BE2C (cell line): ENCODE data around the gene CABLES1.

Experiments
- DNase-seq: peaks from one replicate; pipeline ENCODE4 v3.0.0-alpha.2; 2020
- H3K27me3 ChIP-seq: fragments of 250-450 bp; sonication (Bioruptor Pico); 2 replicates; pipeline ENCODE4 v1.5.1; 2020; ENCODE audit warnings: mild to moderate bottlenecking
- H3K36me3 ChIP-seq: fragments of 250-450 bp; sonication (Bioruptor Pico); 2 replicates; pipeline ENCODE4 v1.5.1; 2020; ENCODE audit warnings: mild to moderate bottlenecking
- H3K4me1 ChIP-seq: fragments of 250-450 bp; sonication (Bioruptor Pico); 2 replicates; pipeline ENCODE4 v1.5.1; 2020
- H3K4me3 ChIP-seq: 2 replicates; pipeline ENCODE4 v1.5.1; 2011; ENCODE audit warnings: low read depth, low read length
- H3K9me3 ChIP-seq: fragments of 250-450 bp; sonication (Bioruptor Pico); 2 replicates; pipeline ENCODE4 v1.5.1; 2020
- CTCF ChIP-seq: IDR thresholded peaks from 2 replicates; pipeline ENCODE4 v1.5.1; 2012; ENCODE audit warnings: mild to moderate bottlenecking, low read depth, low read length

The CABLES1 gene

DNA sequence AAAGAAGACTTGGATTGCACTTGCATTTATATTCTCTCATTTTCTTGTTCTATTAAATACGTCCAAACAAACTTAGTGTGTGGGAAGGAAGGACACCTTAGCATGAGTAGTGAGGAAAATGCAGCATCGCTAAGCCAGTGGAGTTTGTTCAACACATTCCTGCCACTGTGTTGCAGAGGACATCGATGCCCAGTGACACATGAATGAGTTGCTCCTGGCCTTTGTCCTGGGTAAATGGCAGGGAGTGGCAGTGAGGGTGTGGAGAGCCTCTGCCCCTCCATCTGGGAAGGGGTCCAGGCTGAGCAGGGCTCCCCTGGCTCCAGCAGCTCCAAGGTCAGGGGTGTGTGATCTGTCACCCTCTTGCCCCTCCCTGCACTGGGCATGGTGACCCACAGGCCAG, 75.9 kb downstream of the CABLES1 start:
- Histone ChIP-seq H3K27me3 (no peaks in the 10 kb centered on the region), H3K36me3 (no peaks in the 10 kb centered on the region), H3K9me3 (no peaks in the 10 kb centered on the region), H3K4me1 (no peaks in the 10 kb centered on the region), H3K4me3 (no peak overlapping the region)
- DNase-seq = no peak
- no peak for TF ChIP-seq CTCF

GRCh38 chr18:23212161-23212560, 76.9 kb downstream of the CABLES1 start:
- no peak for TF ChIP-seq CTCF
- Histone ChIP-seq H3K36me3 (no peaks in the 10 kb centered on the region), H3K4me3 (no peak overlapping the region), H3K27me3 (no peaks in the 10 kb centered on the region), H3K4me1 (no peaks in the 10 kb centered on the region), H3K9me3 (no peaks in the 10 kb centered on the region)
- DNase-seq = no peak

- TF ChIP-seq CTCF = no peak
- no peak for DNase-seq
These were observed 77.9 kb downstream of the CABLES1 start for GRCh38 chr18:23213200-23213599.

DNA sequence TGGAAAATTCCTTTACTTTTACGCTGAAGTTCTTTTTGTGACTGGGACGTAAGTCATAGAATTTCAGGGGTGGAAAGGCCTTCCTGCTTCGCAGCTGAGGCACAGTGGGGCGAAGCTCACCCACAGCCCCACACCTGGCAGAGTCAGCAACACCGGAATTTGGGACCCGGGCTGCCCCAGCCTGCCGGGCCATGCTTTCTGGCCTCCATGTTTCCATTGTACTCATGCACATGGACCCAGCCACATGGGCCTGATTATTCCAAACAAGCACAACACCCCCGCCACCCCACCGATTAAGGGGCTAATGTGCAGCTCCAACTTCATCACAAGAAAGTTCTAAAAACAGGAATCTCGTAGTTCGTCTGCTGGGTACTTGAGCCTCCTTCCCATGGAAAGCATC, 82.5 kb downstream of the CABLES1 start:
- no peak for DNase-seq
- no peaks in the 10 kb centered on the region for H3K4me1 ChIP-seq
- TF ChIP-seq CTCF = no peak

More at GRCh38 chr18:23213200-23213599, 77.9 kb downstream of the CABLES1 start:
- Histone ChIP-seq H3K27me3 (no peaks in the 10 kb centered on the region), H3K4me1 (no peaks in the 10 kb centered on the region), H3K36me3 (no peaks in the 10 kb centered on the region), H3K4me3 (no peak overlapping the region), H3K9me3 (no peaks in the 10 kb centered on the region)

DNA sequence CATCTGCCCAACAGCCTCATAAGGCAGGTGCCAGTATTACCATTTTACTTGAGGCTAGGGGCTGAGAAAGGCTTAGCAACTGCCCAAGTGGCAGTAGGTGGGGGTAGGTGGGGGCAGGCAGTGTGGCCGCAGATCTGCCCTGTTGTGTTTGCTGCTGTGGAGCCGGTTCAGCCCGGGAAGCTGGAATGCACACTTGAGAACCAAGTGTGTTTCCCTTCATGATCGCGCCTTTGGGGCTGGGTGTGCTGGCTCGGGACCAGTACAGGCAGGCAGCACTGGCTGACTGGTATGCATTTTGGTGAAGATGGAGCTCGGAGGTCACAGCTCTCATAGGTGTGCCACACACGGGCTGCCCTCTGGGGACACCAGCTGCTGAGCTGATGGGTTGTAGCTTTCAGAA, 85.1 kb downstream of the CABLES1 start:
- TF ChIP-seq CTCF = no peak
- H3K36me3 ChIP-seq = no peaks in the 10 kb centered on the region
- no peak overlapping the region for H3K4me3 ChIP-seq
- no peaks in the 10 kb centered on the region for H3K9me3 ChIP-seq
- H3K4me1 ChIP-seq = no peaks in the 10 kb centered on the region
- H3K27me3 ChIP-seq = no peaks in the 10 kb centered on the region
- no peak for DNase-seq

More for the DNA sequence above, 82.5 kb downstream of the CABLES1 start:
- no peaks in the 10 kb centered on the region for H3K9me3 ChIP-seq
- no peak overlapping the region for H3K4me3 ChIP-seq
- H3K36me3 ChIP-seq = no peaks in the 10 kb centered on the region
- no peaks in the 10 kb centered on the region for H3K27me3 ChIP-seq

- H3K9me3 ChIP-seq = no peaks in the 10 kb centered on the region
- H3K27me3 ChIP-seq = no peaks in the 10 kb centered on the region
- no peak for TF ChIP-seq CTCF
- H3K4me1 ChIP-seq = no peaks in the 10 kb centered on the region
- no peaks in the 10 kb centered on the region for H3K36me3 ChIP-seq
- DNase-seq = no peak
- H3K4me3 ChIP-seq = no peak overlapping the region
These were observed 88.4 kb downstream of the CABLES1 start for GRCh38 chr18:23223641-23224040.
